GM19238 (cell line): Measurements from ENCODE around the gene GABRD.

ENCODE experiments used
- DNase-seq: peaks from one replicate; pipeline ENCODE4 v3.0.0; 2011; ENCODE audit warnings: low spot score; ENCODE audit not compliant: insufficient read length

The GABRD gene

DNA sequence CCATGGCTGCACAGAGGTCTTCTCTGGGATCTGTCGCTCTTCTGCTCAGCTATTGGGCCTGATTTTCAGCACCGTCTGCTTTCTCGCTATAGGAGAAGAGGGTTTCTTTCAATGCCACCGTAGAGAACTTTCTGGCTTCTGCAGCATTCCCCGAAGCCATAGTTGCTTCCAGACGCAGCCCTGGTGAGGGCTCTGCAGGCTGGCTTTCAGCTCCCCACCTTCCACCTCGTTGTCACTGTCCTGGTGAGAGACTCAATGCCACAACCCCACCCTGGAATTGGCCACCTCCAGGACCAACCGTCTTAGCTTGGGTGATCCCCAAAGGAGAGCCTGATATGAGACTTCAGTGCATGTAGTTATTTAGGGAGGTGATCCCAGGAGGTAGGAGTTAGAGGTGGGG, 19.1 kb downstream of the GABRD start:
- DNase-seq: no peak

DNA sequence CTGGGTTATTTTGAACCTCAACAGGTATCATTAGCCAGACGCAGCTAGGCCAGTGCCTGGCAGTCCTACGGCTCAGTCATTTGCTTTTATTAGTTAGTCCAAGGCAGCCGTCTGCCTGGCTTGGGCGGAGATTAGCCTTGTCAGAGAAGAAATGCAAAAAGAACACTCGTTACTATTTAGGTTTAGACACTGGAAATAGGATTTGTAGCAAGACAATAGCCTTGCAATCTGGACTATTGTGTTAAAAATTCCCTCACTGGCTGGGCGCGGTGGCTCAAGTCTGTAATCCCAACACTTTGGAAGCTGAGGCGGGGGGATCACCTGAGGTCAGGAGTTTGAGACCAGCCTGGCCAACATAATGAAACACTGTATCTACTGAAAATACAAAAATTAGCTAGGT, 20.1 kb downstream of the GABRD start:
- DNase-seq: no peak

DNA sequence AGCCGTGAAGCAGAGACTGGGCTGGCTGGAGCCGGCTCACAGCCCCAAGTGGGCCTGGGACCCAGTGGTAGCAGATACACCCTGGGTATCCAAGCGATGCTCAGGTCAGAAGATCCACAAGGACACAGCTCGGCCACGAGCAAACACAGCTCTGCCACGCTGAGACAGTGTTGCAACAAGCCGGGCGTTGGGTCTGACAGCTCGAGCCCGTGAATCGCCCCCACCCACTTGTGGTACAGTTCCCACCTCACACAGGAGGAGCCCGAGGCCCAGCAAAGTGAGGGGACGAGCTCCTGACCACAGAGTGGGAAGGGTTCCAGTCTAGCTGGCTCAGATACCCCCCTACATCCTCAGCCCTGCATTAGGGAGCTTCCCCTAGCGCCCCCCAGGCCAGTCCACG, 22.2 kb downstream of the GABRD start:
- DNase-seq: no peak

DNA sequence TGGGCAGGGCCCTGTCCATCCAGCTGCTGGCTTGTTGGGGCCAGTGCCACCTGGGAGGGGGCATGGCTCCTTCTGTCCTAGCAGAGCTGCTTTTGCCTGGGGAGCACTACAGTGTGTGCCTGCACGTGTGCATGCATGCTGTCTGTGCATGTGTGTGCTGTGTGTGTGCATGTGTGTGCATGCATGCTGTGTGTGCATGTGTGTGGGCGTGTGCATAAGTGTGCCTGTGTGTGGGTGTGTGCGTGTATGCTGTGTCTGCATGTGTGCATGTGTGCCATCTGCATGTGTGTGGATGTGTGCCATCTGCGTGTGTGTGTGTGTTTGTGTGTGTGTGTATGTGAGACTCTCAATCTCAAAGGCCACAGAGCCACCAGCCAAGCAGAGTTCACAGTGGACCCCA, 22.7 kb downstream of the GABRD start:
- DNase-seq: no peak

DNA sequence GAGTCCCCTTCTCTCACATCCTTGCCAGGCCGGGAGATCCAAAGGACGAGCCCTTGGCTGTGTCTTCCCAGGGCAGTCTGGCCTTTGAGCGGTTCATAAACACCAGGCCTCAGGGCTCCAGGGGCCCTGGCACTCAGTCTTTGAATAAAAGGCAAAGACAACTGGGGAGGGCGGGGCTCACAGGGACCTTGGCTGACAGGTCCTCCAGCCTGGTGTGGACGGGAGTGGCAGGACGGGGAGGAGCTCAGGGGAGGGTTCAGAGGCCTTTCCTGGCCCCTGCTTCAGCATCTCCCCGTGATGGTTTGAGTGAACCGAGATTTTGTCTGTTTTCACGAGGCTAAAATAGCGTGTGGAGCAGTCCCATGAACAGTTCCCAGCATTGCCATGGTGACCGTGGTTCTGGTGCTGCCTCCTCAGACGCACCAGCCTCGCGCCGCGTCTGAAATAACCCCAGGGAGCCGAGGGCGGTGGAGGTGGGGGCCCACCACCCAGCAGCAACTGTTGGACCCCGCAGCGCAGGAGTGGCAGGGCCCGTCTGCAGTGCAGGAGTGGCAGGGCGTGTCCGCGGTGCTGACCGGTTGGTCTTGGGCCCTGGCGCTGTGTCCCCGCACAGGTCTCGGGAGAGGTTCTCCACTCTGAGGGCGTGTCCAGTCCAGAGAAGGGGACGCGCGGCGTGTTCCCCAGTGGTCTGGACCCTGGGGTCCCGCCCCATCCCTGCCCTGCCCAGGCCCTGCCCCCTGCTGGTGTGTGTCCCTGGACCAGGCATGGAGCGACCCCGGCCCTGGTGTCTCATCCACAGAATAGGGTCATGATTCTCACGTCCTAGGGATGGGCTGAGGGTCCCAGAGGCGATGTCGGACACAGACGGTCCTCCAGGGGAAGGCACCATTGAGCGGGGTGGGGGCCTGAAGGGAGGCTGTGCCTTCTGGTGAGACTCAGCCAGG, 24.0 kb downstream of the GABRD start:
- DNase-seq: no peak

DNA sequence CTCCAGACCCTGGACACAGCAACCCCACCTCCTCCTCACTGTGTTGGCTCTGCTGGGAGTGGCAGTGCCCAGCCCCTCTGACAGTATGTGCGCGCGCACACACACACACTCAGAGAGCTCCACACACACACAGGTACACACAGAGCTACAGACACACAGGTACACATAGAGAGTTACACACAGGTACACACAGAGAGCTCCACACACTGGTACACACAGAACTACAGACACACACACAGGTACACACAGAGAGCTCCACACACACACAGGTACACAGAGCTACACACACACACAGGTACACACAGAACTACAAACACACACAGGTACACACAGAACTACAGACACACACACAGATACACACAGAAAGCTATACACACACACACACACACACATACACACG, 24.7 kb downstream of the GABRD start:
- no peak for DNase-seq

DNA sequence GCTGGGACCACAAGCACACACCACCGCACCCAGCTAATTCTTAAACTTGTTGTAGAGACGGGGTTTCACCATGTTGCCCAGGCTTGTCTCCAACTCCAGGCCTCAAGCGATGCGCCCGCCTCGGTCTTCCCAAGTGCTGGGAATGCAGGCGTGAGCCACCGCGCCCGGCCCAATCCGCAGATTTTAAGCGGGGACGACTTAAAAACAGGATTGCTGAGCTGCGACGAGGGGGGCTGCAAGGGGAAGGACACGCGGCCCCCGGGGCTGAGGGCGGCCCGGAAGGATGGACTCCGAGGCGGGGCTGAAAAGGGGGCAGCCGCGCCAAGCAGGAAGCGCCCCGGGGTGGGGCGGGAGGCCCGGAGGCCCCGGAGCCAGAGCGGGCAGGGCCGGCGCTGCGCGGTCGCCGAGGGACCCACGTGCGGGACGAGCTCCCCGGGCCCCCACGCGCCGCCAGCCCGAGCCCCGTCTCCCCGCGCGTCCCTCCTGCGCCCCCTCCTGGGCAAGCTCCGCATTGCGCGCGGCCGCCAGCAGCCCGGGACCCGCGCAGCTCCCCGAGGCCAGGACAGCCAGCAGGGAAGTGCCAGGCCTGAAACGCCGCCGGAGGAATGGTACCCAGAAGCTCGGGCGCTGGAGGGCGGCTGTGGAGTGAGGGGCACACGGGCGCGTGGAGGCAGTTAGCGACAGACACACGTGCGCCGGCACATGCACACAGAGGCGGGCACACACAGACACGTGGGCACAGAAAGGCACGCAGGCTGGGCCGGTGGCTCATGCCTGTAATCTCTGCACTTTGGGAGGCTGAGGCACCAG, 25.6 kb downstream of the GABRD start:
- peak; percentile 56 for DNase-seq

DNA sequence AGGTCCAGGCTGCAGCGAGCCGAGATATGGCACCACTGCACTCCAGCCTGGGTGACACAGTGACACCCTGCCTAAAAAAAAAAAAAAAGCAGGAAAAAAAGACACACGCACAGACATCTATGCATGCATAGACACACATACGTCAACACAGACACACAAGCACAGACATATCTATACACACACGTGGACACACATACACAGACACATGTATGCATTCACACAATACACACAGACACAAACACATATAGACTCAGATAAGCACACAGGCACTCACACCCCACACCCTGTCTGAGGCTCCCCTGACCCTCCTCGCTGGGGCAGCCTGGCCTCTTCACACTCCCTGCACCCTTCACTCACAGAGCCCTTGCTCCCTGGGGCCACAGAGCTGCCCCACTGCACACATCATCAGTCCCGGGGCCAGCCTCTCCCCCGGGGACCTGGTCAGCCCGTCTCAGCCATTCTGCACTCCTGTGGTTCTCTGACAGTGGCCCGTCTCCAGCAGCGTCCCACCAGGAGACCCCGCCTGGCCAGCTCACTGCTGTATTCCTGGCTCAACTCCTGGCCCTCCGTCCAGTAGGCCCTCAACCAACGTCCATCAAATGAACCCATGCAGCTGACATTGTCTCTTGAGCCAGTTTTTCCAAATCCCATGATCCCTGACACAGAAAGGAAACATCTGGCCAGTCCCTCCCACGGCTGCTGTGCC, 26.5 kb downstream of the GABRD start:
- DNase-seq: no peak

DNA sequence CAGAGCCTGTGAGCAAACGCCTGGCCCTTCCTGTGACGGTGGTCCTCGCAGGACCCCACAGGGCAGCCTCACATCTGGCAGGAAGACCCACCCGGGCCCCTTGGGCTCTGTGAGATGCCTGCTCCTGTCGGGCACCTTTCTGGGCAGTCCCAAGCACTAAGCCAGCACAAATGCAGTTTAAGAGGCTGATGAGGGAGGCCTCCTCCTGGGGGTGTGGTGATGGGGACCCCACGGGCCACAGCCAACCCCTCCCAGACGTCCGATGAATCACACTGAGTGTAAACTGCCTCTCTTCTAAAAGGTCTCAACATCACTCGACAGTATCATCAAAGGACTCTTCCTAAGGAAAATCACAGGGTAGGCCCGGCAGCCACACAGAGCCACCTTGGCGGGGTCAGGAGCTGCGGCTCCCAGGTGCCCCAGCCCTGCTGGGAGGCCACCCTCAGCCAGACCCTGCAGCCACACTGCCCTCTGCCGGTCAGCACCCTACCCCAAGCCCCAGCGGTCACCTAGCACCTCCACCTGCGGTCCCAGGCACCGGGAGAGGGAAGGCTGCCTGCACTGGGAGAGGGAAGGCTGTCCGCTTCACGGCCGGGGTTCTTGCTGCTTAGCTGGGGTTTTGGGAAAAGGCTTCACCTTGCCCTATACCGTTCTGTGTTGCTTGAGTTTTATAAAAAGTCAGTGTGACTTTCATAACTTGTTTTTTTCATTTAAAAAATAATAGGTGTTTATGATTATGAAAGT, 27.2 kb downstream of the GABRD start:
- no peak for DNase-seq

DNA sequence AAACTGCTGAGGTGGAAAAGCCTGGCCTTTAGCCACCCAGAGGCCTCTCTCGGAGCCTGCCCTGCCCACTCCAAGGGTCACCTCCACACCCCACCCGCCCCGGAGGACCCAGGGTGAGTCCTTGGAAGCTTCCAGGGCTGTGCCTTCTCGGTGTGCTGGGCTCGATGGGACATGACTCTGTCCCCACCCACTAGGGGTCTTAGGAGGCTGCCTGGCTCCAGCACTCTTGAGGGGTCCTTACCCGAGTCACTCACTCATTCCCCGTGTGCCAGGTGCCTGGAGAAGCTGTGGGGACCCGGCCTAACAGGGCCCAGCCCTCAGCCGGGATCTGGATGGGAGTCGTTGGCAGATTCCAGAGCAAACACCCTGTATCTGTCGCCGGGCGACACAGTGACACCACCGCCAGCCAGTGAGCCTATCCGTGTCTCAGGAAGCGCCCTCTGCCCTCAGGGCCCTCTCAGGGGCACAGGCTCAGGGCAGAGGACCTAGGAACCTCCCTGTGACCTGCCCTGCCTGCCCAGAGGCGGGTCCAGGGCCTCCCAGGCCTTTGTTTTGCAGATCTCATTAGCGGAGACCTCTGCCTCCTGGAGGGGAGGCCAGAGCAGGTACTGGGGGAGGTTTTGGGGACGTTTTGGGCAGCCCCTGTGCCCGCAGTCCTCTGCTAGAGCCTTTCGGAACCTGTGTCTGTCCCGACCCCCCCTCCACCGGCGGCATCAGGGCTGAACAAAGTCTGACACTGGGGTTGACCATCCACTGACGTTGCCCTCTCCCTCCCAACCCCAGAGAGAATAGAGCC, 28.0 kb downstream of the GABRD start:
- no peak for DNase-seq

DNA sequence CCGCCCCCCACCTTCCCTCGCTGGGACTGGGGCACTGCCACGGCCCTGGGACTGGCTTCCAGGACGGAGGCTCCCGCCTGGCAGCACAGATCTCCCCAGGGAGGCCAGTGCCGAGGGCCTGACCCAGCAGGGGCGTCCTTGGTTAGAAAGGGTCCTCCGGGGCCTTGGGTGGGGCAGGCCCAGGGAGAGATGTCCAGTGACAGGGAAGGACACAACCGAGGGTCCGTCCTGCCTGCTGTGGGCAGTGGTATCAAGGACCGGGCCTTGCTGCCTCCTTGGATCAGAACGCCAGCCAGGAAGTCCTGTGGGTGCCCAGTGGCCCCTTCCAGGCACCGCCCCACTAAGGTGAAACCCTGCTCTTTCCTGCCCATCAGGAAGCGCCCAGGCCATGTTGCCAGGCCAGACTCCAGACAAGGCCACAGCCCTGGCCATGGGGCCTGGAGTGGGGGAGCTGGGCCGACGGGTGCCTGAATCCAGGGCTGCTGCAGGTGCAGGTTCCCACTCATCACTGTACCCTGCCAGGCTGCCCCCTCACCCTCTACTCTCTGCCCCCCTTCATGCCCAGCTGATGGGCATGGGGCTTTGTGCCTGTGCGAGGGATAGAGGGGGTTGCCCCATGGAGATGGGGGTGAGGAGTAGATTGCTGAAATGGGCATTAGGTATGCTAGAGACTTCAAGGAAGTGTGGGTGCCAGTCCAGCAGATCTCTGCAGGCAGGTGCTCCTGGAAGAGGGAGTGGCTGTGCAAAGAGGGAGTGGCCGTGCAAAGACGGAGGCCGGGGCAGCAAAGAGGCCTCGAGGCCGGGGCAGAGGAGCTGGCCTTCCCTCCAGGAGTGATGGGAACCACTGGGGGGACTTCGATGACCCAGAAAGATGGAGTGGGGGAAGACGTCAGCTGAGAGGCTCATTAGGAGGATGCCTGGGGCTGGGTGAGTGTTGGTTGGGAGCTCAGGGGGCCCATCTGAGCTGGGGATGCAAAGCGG, 28.9 kb downstream of the GABRD start:
- no peak for DNase-seq

DNA sequence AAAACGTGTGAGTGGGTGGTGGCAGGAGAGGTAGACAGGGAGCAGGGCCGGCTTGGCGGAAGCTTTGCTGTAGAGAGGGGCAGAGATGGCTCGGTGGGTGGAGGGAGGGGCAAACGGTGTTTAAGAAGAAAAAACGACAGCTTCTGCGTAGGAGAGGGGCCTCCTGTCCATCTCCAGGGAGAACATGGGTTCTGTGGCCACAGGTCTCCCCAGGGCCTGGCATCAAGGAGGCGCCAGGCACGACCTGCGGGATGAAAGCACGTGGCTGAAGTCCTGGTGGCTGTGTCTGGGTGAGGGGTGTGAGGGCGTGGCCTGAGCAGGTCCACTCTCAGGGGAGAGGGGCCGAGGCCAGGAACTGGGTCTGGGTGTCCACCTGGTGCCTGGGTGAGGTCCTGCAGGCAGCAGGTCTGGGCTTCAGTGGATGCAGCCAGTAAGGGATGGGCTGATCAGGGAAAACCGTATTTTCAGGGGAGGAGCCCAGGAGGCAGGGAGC, 30.1 kb downstream of the GABRD start:
- no peak for DNase-seq

DNA sequence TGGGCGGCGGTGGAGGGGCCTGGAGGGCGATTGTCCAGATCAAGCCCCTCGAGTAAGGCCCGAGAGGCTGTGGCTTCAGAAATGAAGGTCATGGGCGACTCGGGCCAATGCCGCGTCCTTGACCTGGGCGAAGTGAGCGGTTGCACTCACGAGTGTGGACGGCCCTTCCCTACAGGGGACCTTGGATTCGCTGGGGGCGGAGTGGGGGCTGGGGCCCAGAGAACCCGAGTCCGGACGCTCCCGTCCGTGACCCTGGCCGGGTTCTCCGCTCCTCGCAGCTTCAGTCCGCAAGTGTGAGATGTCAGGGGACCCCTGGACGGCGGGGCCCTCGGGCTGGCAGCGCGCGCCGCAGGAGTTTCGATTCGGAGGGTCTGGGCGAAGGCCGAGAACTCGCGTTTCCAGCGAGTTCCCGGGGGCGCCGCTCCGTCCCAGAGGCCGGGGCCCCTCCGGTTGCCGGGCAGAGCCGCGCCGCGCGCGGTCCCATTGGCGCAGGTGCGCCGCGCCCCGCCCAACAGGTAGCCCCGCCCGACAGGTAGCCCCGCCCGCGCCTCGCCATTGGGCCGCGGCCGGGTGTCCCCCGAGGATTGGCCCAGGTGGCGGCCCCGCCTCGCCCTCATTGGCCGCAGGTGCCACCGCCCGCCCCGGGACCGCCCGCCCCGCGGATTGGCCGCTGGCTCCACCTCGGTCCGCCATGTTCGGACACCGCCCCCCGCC, 30.7 kb downstream of the GABRD start, which contains the start of gene PRKCZ:
Gene PRKCZ, plus strand, starts transcription at position 694 of the 714 bp plus-strand sequence. CDS start 220 bp downstream, outside the sequence.
- peak; percentile 48 for DNase-seq

DNA sequence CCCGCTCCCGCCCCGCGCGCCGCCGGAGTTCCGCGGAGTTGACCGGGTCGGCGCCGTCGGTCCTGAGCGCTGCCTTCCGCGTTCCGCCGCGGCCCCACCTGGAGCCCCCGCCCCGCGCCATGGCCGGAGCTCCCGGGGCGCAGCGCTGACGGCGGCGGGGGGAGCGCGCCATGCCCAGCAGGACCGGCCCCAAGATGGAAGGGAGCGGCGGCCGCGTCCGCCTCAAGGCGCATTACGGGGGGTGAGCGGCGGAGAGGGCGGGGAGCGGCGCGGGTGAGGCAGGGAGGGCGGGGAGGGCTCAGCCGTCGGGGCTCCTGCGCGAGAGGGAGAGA, 31.3 kb downstream of the GABRD start:
- no peak for DNase-seq

DNA sequence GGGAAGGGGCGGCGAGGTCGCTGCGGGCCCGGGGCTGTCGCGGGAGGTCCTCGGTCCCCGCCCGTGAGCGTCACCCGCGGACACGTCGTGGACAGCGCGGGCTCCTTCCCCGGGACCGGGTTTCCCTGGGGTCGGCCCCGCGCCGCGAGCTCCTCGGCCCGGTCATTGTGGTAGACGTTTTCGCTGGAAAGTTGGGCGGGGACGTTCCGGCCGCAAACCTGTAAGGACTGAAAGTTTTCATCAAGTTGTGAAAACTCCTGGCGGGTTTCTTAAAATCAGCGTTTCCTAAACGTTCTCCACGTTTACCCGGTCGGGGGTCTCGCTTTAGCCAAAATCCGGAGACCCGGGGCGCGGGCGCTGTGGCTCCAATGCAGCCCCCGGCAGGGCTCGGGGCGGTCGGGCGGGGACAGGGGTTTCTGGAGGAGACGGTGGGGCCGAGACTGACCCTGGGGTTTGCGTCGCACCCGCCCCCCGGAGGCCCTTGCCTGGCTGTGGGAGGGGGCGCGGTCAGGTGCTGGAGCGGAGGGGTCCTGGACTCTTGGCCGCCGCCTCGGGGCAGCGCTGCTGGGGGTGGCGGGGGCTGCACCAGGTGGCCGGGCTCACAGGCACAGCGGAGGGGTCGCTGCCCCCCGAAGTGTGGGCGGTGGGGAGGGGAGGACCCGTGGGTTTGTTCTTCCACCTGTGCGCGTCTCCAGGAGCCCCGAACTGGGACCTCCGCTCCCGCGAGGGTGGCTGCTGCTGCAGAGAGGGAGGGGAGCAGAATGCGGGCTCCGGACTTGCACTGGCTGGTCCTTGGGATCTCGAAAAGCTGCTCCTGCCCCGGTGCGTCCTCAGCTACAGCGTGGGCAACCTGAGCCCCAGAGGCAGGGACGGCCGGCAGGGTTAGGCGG, 31.9 kb downstream of the GABRD start:
- no peak for DNase-seq

DNA sequence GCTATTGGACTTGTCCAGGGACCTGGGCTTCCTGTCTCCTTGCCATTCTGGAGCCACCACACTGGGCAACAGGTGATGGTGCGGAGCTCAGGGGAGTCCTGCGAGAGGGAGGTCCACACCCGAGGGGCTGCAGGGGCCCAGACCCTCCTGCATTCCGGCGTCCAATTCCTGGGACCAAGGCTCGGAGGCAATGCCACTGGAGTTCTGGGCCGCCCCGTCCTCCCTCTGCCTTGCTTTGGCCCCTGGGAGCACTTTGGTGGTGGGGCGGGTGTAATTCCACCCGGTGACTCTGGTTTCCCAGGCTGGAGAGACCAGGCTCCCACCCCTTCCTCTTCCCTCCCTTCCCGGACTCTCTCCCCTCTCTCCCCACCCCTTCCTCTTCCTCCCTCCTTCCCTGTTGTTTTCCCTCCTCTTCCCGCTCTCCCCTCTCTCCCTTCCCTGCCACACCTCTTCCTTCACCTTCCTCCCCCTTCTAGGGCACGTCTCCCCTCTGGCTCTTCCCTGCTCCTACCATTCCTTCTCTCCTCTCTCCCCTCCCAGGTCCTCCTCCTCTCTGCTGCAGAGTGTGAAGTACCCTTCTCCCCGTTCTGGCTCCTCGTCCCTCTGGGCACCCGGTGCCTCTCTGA, 33.0 kb downstream of the GABRD start:
- DNase-seq: no peak

DNA sequence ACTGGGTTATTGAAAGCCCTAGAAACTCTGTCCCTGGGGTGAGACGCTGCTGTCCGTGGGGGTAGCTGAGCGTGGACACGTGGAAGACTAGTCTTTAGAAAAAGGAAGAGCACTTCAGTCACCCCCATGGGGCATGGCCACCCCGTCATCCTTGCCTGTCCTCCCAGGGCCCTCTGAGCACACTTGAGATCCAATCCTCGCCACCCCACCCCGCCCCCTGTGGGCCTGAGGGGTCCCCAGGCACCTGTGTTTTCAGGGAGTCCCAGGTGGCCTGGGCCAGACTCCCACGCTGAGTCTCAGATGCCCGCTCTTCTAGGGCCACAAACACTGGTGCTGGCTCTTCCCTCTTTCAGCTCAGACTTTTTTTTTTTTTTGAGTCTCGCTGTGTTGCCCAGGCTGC, 33.6 kb downstream of the GABRD start:
- DNase-seq: no peak
